Retina (tissue), 1 donor: ENCODE data around the gene MS4A15.
"Not testable (repeated sequence)": the region's sequence is repeated elsewhere in the genome, so short reads cannot be mapped to it uniquely, and the experiment has no call there.

Experiments used
- DNase-seq: peaks from one replicate; pipeline ENCODE4 v3.0.0-alpha.2; 2016

Gene MS4A15

DNA sequence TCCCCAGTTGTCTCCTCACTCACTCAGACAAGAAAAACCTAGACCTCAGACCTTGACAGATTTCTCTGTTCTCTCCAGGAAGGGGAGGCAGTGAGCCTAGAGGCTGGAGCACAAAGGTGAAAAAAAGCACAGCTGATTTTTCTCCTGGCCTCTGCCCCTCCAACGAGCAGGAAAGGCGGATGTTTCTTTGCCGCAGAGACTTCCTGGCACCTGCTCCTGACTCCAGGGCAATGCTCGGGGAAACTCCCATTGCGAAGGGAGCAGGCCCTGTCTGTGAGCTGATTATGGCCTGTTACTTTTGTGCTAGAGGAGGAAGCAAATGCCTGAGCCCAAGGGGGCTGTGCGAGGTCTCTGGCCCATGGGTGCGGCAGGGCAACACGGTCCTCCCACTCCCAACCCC, 53.9 kb downstream of the MS4A15 start:
- no peak for DNase-seq

DNA sequence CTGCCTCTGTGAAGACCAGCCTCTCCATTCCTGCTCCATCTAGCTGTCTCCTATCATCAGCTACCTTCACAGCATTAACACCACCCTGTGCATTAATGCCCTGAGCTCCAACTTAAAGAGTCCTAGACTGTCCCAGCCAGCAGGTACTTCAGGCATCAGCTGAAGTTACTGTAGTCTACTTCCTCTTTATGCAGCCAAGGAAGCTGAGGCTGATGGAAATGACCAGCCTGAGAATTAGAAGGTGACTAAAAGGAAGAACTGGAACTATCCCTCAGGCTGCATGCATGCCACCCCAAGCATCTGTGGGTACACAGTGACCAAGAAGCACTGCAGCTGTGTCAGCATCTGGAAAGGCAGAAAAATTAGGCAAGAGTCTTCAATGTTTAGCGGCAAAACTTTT, 56.7 kb downstream of the MS4A15 start:
- no peak for DNase-seq

DNA sequence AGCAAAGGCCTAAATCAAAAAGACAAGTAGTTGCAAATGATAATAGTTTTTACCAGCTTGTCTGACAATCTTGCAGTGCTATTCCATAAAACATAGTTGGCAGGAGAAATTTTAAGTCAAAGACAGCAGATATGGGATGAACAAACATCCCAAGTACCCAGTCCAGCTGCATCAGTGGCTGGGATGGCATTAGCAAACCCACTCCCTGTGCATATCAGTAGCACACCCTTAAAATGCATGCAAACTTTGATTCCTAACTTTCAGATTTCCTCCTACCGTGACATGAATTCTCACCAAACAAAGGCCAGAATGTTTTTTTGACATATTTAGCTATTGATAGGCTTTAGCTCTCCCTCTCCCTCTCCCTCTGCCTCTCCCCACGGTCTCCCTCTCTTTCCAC, 57.4 kb downstream of the MS4A15 start:
- no peak for DNase-seq

DNA sequence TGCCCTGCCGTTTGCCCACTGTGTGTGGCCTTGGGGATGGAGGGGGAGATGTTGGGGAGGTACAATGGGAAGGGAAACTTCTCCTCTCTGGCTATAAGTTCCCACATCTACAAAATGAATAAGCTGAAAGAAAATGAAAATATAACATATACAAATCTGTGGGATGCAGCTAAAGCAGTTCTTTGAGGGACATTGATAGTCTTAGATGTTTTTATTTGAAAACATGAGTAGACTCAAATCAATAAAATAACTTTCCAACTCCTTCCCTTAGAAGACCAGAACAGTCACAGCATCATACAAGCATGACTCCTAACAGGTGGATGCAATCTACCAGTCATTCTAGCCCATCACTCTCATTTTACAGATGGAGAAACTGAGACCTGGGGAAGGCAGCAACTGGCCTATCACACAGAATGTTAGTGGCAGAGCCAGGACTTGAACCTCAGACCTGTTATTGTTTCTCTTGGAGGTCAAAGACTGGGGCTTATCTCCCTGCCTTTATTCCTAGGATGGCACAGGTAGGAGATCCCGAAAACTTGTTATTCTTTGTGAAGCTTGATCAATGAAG, 60.0 kb downstream of the MS4A15 start:
- no peak for DNase-seq

DNA sequence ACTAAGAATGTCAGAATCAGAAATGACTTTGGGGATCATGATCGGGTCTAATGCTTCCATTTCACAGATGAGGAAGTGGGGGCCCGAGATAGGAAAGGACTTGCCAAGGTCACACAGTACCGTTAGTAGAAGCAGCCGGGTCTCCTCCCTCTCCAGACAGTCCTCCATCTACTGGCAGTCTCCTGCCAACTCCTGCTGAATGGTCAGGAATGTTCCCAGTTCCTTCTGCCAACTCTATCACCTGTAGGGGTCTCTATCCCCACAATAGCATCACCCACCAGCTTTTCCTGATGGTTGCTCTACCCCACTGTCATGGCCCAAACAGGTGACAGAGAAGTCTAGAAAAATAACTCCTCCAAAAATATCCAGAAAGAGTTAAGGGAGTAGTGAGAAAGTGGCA, 61.4 kb downstream of the MS4A15 start:
- DNase-seq: no peak

DNA sequence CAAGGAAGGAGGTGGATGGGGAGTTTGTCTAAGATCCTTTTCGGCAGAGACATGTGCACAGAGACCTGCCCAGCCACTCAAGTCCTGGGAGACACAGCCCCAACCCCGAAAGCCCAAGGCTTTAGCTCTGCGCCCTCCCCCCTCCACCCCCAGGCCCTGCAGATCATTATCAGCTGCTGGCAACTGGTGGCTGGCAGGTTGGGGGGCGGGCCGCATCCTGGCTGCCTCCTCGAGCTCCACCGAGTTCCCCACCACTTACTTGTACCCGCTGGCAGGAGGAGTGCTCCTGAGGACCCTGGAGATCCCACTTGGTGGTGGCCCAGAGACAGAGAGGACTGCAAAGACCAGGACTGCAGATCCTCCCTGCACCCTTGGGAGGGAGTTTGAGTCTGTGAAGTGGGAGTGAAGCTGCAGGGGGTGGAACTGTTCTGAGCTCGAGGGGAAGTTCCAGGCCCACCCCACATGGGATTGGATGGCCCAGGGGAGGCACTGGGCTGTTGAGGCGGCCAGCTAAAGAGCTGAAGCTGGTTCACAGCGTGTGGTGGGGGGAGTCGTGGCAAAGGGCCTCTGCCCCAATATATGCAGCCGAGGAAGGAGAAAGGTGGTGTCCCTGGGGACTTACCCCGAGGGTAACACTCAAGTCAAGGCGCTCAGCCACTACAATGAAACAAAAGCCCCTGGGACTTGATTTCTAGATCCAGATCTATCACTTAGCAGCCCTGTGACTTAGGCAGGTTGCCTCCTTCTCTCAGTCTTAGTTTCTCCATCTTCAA, 65.3 kb downstream of the MS4A15 start:
- no peak for DNase-seq

DNA sequence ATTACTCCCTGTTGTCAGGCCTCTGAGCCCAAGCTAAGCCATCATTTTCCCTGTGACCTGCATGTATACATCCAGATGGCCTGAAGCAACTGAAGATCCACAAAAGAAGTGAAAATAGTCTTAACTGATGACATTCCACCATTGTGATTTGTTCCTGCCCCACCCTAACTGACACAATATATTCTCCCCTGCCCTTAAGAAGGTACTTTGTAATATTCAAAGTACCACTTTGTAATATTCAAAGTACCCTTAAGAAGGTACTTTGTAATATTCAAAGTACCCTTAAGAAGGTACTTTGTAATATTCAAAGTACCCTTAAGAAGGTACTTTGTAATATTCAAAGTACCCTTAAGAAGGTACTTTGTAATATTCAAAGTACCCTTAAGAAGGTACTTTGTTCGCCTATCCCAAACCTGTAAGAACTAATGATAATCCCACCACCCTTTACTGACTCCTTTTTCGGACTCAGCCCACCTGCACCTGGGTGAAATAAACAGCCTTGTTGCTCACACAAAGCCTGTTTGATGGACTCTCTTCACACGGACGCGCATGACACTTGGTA, 67.2 kb downstream of the MS4A15 start:
- DNase-seq: not testable (repeated sequence)

DNA sequence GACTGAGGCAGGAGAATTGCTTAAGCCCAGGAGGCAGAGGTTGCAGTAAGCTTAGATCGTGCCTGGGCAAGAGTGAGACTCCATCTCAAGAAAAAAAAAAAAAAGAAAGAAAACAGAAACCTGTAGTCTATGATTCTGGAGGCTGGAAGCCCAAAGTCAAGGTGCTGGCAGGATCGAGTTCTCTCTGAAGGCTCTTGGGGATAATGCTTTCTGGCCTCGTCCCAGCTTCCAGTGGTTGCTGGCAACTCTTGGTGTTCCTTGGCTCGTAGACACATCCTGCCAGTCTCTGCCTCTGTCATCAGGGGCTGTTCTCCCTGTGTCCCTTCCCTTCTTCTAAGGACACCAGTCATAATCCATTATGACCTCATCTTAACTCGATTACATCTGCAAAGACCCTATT, 68.5 kb downstream of the MS4A15 start:
- DNase-seq: no peak

DNA sequence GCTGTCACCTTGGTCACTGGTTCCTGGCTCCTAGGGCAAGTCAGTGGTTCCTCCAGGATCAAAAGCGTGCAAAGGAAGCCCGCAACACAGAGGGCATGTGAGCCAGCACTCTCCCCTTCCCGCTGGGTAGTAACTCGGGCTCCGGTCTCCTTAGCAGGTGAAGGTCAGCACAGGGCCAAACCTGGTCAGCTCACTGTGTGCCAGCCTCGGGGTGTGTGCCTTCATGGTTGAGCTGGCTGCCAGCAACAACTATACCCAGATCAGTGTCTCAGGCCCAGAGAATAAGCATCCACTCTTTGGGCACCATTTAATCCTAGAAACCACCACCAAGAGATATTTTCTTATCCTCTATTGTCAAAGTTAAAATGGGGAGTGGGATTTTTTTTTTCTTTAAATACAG, 69.1 kb downstream of the MS4A15 start:
- no peak for DNase-seq
